Natural killer cell treated with Interleukin-12 subunit alpha and Interleukin-12 subunit beta and Interleukin-15 and Interleukin-18, amount 100 ng/mL, for 72 hours (primary cell): ENCODE data around the gene PIGQ. TPM values are rescaled to one million over a fixed set of nuclear protein-coding genes. Genes with fewer than 3 reads are reported as not detected.

ENCODE experiments used
- ATAC-seq, 2 donors: fragments of 150-1000 bp; cut with Tn5 transposase in 1 of 2; sonication (Bioruptor Pico), chemical (Tn5 transposase) in 1 of 2; 2 replicates each; pipeline ENCODE4 v1.10.0; 2021
- DNase-seq: peaks from one replicate; pipeline ENCODE4 v3.0.0; 2022; ENCODE audit warnings: low spot score
- H3K27ac Mint-ChIP-seq, 2 donors: 1 replicate in 1 of 2; 2 replicates in 1 of 2; pipeline ENCODE4 v1.8.0; 2022; ENCODE audit warnings: mixed read lengths in 2 of 2, mild to moderate bottlenecking in 1 of 2, moderate library complexity in 1 of 2
- H3K27me3 Mint-ChIP-seq, 2 donors: 1 replicate in 1 of 2; 2 replicates in 1 of 2; pipeline ENCODE4 v1.8.0; 2022; ENCODE audit warnings: mixed read lengths in 2 of 2
- H3K36me3 Mint-ChIP-seq: one replicate; pipeline ENCODE4 v1.8.0; 2022; ENCODE audit warnings: mixed read lengths
- H3K4me1 Mint-ChIP-seq, 2 donors: 1 replicate in 1 of 2; 2 replicates in 1 of 2; pipeline ENCODE4 v1.8.0; 2022; ENCODE audit warnings: low read depth in 2 of 2, mixed read lengths in 2 of 2, mild to moderate bottlenecking in 1 of 2
- H3K4me3 Mint-ChIP-seq: one replicate; pipeline ENCODE4 v1.8.0; 2022; ENCODE audit warnings: mixed read lengths
- H3K9me3 Mint-ChIP-seq: 2 replicates; pipeline ENCODE4 v1.8.0; 2022; ENCODE audit warnings: mixed read lengths
- total RNA-seq, 2 donors: library from RNA; stranded (reverse); gene quantifications; one replicate each; pipeline ENCODE4 v1.2.3, GENCODE V29; 2022

The PIGQ gene
- total RNA-seq, 2 donors from 2014 or later, result 27.6 to 60.9 TPM

DNA sequence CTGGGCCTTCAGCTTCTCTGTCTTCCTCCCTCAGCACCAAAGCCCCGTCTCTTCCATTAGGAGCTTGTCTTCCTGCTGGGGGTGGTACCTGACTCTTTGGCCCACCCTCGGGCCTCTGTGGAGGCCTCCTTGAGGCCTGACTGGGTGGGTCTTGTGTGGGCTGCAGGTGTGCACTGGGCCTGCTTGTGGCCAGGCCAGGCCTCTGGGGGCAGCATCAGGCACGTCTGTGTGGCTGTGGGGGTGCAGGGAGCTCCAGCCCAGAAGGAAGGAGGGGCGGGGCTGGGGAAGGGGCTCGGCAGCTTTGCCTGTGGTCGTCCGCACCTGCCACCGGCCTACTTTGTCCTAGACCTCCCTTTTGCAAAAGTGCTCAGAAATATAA is 7.0 kb downstream of the PIGQ start:
- H3K36me3 Mint-ChIP-seq, result no peaks in the 10 kb centered on the region
- H3K4me1 Mint-ChIP-seq, result peaks cover 2% of the 10 kb centered on the region in 2 donors
- no peak overlapping the region for H3K27ac Mint-ChIP-seq
- H3K27me3 Mint-ChIP-seq, result no peaks in the 10 kb centered on the region
- ATAC-seq, result no peak
- DNase-seq, result no peak
- no peaks in the 10 kb centered on the region for H3K9me3 Mint-ChIP-seq
- H3K4me3 Mint-ChIP-seq, result no peak overlapping the region

DNA sequence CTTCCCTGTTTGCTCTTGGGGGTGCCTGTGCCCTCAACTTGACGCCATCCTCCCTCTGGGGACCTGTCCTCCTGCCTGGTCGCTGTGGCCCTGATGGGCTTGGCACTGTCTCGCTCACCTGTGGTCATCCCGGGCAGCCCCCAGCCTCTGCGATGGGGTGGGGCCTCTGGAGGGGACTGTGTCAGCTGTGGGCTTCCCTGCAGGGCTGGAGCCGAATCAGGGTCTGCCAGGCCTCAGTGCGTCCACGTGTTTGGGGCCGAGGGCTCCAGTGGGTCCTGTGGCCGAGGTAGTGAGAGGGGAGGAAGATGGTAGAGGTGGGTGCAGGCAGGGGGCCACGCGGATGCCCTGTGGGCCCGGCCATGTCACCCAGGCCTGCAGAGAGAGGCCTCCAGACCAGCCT is 8.0 kb downstream of the PIGQ start:
- H3K4me3 Mint-ChIP-seq, result no peak overlapping the region

DNA sequence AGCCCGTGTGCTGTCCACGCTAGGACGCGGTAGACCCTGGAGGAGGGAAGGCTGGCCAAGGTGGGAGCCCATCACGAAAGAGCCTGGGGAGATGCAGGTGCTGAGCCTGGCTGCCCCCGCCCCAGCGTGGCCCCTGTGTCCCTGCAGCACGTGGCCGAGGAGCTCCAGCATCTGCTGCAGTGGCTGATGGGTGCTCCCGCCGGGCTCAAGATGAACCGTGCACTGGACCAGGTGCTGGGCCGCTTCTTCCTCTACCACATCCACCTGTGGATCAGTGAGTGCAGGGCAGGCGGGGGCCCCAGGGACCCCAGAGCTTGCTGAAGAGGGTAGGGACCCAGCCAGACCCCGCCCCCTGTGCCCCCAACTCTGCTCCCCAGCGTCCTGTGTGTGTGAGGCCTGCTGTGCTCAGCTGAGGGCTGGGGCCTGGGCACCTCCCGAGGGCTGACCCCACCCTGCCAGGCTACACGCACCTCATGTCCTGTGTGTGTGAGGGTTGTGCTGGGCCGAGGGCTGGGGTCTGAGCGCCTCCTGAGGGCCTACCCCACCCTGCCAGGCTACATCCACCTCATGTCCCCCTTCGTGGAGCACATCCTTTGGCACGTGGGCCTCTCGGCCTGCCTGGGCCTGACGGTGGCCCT is 8.6 kb downstream of the PIGQ start:
- H3K36me3 Mint-ChIP-seq, result no peaks in the 10 kb centered on the region
- no peak for ATAC-seq
- H3K9me3 Mint-ChIP-seq, result no peaks in the 10 kb centered on the region
- DNase-seq, result no peak
- no peak overlapping the region for H3K4me3 Mint-ChIP-seq
- H3K4me1 Mint-ChIP-seq, result no peaks in the 10 kb centered on the region
- no peaks in the 10 kb centered on the region for H3K27me3 Mint-ChIP-seq
- no peak overlapping the region for H3K27ac Mint-ChIP-seq

More for the DNA sequence above, 8.0 kb downstream of the PIGQ start:
- H3K9me3 Mint-ChIP-seq, result no peaks in the 10 kb centered on the region
- no peaks in the 10 kb centered on the region for H3K27me3 Mint-ChIP-seq
- no peak overlapping the region for H3K27ac Mint-ChIP-seq
- H3K36me3 Mint-ChIP-seq, result no peaks in the 10 kb centered on the region
- DNase-seq (no peak), ATAC-seq (no peak)
- H3K4me1 Mint-ChIP-seq, result no peaks in the 10 kb centered on the region

- Mint-ChIP-seq H3K27me3 (no peaks in the 10 kb centered on the region), H3K36me3 (no peaks in the 10 kb centered on the region), H3K9me3 (no peaks in the 10 kb centered on the region), H3K27ac (no peak overlapping the region), H3K4me3 (no peak overlapping the region), H3K4me1 (no peaks in the 10 kb centered on the region)
- ATAC-seq (peak; percentile 85 to 86), DNase-seq (no peak)
These were observed 9.2 kb downstream of the PIGQ start for GRCh38 chr16:578870-579405.

DNA sequence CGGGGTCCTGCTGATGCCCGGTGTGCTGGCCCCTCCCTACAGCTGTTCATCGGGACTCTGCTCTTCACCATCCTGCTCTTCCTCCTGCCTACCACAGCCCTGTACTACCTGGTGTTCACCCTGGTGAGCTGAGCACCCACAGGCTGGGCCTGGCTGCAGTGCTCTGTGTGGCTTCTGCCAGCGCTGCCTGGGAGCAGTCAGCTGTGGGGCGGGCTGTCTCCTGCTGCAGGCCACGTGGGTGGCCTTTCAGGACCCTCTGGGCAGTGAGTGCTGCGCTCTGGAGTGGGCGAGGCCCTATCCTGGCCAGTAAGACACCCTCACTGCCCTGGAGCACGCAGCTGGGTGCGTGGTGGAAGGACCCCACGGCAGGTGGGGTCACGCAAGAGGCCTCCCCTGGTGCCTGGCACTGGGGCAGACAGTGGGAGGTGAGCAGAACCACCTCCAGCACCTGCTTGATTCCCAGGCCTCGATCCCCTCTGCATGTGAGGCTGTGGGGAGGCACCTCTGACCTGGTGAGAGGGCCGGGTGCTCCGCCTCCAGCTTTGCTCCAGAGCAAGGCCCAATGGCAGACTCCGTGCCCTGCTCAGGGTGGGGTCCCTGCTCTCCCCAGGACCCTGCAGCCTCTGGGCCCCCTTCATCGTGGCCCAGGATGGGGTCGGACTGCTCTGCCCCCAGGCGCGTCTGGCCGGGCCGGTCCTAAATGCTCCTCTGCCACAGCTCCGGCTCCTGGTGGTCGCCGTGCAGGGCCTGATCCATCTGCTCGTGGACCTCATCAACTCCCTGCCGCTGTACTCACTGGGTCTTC is 10.6 kb downstream of the PIGQ start:
- ATAC-seq (no peak), DNase-seq (no peak)
- H3K9me3 Mint-ChIP-seq, result no peaks in the 10 kb centered on the region
- no peak overlapping the region for H3K4me3 Mint-ChIP-seq
- no peaks in the 10 kb centered on the region for H3K36me3 Mint-ChIP-seq
- no peaks in the 10 kb centered on the region for H3K4me1 Mint-ChIP-seq
- H3K27ac Mint-ChIP-seq, result no peak overlapping the region
- H3K27me3 Mint-ChIP-seq, result no peaks in the 10 kb centered on the region

DNA sequence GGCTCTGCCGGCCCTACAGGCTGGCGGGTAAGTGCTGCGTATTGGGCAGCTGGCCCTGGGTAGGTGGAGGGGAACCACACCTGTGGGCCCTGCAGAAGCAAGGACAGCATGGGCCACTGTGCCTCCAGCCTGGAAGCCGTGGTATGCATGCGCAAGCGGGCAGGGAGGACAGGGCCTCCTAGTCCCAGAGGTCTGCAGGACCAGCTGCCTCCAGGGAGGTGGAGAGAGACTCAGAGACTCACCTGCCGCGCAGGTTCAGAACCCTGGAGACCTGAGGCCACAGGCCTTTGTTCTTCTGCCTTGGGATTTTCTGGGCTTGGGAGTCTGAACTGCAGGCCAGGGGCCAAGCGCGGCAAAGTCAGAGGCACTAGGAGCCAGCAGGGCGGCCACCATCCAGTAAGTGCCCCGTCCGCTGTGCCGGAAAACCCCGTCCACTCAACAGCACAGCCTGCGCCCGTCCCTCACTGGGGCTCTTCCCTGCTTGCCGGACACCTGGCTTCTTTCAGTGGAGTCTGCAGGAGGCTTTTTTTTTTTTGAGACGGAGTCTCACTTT is 11.3 kb downstream of the PIGQ start:
- no peaks in the 10 kb centered on the region for H3K36me3 Mint-ChIP-seq
- no peak overlapping the region for H3K27ac Mint-ChIP-seq

DNA sequence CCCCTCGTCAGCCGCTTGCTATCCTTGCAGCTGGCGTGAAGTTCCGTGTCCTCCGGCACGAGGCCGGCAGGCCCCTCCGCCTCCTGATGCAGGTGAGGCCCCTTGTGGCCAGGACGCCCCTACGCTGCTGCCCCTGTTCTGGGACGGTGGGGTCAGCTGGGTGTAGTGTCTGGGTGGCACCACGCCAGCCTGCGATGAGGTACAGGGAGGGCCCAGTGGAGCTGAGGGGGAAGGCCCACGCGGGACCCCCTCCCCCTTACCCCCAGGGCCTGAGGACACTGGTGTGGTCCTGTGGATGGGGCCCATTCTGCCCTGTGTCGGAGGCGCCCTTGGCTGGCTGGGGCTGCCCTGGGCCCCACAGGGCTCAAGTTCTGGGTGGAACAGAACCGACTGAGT is 12.4 kb downstream of the PIGQ start:
- ATAC-seq, result no peak
- Mint-ChIP-seq H3K27me3 (no peaks in the 10 kb centered on the region), H3K4me1 (peaks cover 0 to under 1% of the 10 kb centered on the region in 2 donors), H3K4me3 (no peak overlapping the region), H3K27ac (no peak overlapping the region), H3K9me3 (no peaks in the 10 kb centered on the region), H3K36me3 (no peaks in the 10 kb centered on the region)
- DNase-seq, result no peak

More for the DNA sequence above, 11.3 kb downstream of the PIGQ start:
- H3K4me3 Mint-ChIP-seq, result no peak overlapping the region
- DNase-seq (no peak), ATAC-seq (no peak)
- no peaks in the 10 kb centered on the region for H3K9me3 Mint-ChIP-seq
- H3K27me3 Mint-ChIP-seq, result no peaks in the 10 kb centered on the region
- no peaks in the 10 kb centered on the region for H3K4me1 Mint-ChIP-seq

GRCh38 chr16:582614-583331 is 13.0 kb downstream of the PIGQ start:
- Mint-ChIP-seq H3K36me3 (no peaks in the 10 kb centered on the region), H3K4me1 (peaks cover 0 to 3% of the 10 kb centered on the region in 2 donors), H3K27me3 (no peaks in the 10 kb centered on the region), H3K4me3 (no peak overlapping the region), H3K27ac (no peak overlapping the region), H3K9me3 (no peaks in the 10 kb centered on the region)
- ATAC-seq, result no peak
- no peak for DNase-seq

- Mint-ChIP-seq H3K4me1 (peaks cover 0 to 4% of the 10 kb centered on the region in 2 donors), H3K4me3 (no peak overlapping the region), H3K27me3 (no peaks in the 10 kb centered on the region), H3K27ac (no peak overlapping the region), H3K36me3 (no peaks in the 10 kb centered on the region), H3K9me3 (no peaks in the 10 kb centered on the region)
- ATAC-seq (no peak), DNase-seq (no peak)
These were observed 13.7 kb downstream of the PIGQ start for GRCh38 chr16:583470-583814.

DNA sequence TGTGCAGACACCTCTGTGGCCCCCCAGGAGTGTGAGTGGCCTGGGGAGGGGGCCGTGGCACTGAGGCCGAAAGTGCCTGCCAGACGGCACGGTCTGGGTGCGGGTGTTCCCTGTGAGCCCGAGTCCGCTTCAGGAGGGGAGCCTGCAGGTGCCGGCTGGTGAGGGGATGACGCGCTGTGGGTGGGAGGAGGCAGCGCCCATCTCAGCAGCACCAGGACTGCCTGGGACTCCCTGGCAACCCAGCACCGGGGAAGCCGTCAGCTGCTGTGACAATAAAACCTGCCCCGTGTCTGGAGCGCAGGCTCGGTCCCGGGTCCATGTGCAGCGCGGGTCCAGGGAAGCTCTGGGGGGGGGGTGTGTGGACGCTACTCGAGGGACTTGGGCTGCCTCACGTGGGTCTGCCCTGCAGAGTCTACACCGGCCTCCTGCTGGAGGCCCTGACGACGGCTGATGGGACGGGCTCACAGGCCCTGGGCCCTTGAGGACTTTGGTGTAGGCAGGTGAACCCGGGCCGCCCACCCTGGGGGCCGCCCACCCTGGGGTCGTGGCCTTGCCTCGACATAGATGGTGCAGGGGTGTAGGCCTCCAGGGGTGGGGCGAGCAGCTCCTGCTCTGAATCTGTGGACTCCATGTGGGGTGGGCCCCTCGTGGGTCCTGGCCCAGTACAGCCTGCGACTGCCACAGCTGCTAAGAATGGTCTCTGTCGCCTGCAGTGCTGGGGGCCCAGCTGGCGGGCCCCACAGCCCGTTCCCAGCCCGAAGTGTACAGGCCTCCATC is 14.2 kb downstream of the PIGQ start:
- Mint-ChIP-seq H3K9me3 (no peaks in the 10 kb centered on the region), H3K4me3 (no peak overlapping the region), H3K4me1 (peaks cover 0 to 6% of the 10 kb centered on the region in 2 donors), H3K36me3 (no peaks in the 10 kb centered on the region), H3K27ac (no peak overlapping the region), H3K27me3 (no peaks in the 10 kb centered on the region)
- DNase-seq (no peak), ATAC-seq (no peak)

DNA sequence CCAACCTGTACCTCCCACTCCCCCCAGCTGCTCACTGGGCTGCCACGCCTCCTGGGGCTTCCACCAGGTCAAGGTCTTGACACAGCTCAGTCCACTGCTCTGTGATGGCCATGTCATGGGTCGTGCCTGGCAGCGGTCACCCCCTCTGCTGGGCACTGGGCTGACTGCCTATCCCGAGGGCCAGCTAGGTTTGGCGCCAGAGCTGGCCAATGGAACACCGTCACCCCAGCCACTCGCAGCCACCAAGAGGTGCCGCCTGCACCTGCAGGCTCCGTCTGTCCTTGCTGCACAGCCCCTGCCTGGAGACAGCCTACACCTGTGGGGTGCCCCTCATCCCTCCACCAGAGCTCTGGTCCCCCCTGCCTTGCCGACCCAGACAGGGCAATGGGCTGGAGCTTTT is 15.6 kb downstream of the PIGQ start:
- Mint-ChIP-seq H3K36me3 (no peaks in the 10 kb centered on the region), H3K4me3 (no peak overlapping the region), H3K27ac (no peak overlapping the region)

DNA sequence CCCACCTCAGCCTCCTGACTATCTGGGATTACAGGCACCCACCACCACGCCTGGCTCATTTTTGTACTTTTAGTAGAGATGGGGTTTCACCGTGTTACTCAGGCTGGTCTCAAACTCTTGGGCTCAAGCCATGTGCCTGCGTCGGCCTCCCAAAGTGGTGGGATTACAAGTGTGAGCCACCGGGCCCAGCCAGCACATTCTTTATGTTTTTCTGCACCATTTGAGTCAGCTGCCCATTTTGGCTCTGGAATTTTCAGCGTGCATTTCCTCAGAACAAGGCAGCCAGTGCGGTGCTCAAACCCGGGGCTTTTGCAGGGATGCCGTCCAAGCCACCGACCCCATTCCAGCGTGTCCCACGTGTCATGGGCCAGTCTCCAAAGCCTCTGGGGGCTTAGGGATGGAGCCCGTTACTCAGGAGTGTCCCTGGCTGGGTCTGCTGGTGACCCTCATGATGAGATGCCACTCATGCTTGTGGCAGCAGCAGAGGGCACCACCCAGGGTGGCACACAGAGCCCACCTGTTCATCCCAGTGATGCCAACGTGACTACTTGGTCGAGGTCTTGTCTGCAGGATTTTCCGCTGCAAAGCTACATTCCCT is 16.4 kb downstream of the PIGQ start:
- Mint-ChIP-seq H3K36me3 (no peaks in the 10 kb centered on the region), H3K27ac (no peak overlapping the region), H3K9me3 (no peaks in the 10 kb centered on the region), H3K4me1 (peaks cover 8 to 16% of the 10 kb centered on the region in 2 donors), H3K4me3 (no peak overlapping the region), H3K27me3 (no peaks in the 10 kb centered on the region)
- no peak for DNase-seq
- ATAC-seq, result no peak

More for the DNA sequence above, 15.6 kb downstream of the PIGQ start:
- H3K9me3 Mint-ChIP-seq, result no peaks in the 10 kb centered on the region
- no peak for ATAC-seq
- no peak for DNase-seq
- H3K27me3 Mint-ChIP-seq, result no peaks in the 10 kb centered on the region
- peaks cover 0 to 9% of the 10 kb centered on the region in 2 donors for H3K4me1 Mint-ChIP-seq
